ENCODE results near the gene GPR141.

GRCh38 chr7:37660614-37661013, 23.0 kb upstream of the GPR141 start:
- TF ChIP-seq POLR2AphosphoS5 (IDR thresholded peaks at IDR 0.05; ENCODE audit: insufficient read depth in 1 of 2, low read depth in 1 of 2) (no peak), CTCF (IDR thresholded peaks at IDR 0.05) (no peak)

Data from vagina (tissue), 2 donors.